GM19035 (cell line): ENCODE results near the gene SCUBE1.

Experiments used
- ATAC-seq: cut with Tn5 transposase; IDR thresholded peaks from one replicate; pipeline ENCODE4 v1.9.1; 2021; ENCODE audit not compliant: unreplicated experiment

The SCUBE1 gene

DNA sequence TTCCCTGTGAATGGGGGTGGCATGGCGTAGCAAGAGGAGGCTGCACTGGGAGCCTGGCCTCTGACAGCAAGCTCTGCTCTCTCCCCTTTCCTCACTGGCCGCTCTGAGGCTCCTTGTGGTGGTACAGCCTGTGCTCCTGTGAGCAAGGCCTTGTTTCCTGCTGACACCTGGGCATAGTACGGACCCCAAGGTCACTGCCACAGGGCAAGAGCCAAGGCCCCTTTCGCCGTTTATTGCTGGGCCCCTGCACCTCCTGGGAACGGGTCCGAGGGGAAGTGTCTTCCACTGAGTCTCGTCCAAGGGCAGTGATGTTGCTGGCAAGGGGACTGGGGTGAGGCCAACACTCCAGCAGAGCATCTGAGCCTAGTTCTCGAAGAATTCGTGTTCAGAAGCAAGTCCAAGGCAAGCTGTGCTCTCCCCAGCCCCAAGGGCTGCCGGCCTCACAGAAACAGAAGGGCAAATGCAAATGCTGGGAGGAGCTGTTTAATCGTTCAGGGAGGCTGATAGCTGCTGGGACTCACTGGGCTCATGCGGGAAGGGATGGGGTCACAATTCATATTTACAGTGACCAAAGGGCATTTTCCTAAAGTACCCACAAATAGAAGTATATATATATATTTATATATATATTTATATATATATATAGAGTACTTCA, 140.3 kb downstream of the SCUBE1 start:
- ATAC-seq, result no peak

DNA sequence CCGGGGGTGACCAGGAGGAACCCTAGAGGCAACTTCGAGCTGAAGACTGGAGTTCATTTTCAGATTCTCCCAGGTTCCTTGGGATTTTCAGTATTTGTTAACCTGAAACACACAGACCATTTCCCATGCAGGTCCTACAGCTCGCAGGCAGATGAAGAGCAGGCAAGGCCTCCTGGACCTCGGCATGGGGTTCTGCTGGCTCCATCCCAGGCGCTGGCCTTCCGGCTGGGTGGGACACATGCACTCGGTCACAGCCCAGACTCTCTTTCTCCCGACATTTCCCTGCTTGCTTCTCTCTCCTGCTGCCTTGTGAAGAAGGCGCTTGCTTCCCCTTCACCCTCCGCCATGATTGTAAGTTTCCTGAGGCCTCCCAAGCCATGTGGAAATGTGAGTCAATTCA, 140.8 kb downstream of the SCUBE1 start:
- ATAC-seq, result no peak

DNA sequence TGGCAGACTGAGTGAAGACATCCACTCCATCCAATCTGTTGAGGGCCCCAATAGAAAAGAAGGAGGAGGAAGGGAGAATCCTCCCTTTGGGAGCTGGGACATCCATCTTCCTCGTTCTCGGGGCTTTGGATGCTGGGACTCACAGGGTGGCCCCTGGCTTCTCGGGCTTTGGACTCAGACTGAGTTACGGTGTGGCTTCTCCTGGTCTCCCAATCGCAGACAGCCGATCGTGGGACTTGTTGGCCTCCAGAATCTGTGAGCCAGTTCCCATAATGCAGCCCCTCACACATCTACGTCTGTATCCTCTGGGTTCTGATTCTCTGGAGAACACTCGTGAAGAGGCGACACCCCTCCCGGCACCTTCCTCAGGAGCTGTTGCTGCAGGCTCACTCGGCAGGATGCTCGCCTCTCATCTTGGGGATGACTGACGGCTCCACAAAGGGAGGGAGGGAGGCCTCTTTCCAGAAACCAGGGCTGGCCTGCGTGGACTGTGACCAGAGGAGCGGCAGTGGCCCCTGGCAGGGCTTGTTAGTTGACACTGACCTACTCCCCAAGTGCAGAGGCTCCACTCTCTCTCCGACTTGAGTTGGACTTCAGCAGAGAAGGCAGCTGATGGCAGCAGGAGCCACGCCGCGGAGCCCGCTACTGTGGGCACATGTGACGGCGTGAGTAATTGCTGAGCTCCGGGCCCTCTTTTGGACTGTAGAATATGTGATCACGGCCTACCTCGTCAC, 141.5 kb downstream of the SCUBE1 start:
- no peak for ATAC-seq

DNA sequence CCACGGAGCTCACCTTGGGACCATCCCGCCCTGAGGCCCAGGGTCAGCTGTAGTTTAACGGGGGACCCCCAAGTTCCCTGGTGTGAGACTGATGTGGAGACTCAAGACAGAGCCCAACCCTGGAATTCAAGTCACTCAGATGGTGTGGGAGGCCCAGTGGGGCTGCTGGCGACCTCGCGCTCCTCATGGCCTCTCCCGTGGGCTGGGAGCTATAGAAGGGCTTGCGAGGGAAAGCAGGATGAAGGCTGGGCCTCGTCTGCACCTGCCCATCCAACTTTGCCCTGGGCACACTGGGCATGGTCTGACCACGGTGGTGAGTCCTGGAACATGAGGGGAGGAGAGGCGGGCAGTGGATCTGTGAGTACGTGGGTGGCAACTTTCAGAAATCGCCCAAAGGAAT, 142.6 kb downstream of the SCUBE1 start:
- ATAC-seq, result no peak

DNA sequence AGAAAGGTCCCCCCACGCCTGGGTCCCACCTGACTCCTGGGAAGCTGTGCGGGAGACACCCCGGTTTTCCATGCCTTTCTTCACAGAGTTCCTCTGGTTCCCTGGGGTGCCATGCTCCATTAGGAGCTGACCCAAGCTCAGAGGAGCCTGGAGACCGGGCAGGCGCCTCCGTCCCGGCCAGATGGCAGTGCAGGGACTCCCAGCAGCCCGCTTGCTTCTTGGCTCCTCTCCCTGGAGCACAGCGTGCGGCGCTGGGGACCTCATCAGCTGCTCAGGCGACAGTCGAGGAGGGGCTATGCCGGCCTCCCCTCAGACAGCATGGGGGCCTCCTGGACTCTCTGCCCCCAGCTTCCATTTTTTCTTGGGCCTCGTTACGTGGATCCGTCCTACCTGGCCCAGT, 143.1 kb downstream of the SCUBE1 start:
- no peak for ATAC-seq

DNA sequence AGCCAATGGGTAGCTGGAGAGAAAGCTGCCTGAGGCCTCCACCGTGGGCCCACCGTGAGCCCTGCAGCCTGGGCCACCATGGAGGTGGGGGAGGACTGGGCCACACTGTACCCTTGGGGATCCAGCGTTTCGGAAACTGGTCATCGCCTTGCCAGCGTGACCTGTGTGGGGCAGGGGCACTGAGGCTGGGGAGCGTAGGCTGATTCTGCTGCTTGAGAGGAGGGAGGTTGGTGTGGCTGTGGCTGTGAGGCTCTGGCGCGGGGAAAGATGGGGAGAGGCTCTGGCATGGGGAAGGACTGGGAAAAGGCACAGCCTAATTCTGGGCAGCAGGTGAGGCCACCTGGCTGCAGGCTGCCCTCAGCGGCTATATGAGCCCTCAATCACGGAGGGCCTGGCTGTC, 143.6 kb downstream of the SCUBE1 start:
- ATAC-seq, result no peak

DNA sequence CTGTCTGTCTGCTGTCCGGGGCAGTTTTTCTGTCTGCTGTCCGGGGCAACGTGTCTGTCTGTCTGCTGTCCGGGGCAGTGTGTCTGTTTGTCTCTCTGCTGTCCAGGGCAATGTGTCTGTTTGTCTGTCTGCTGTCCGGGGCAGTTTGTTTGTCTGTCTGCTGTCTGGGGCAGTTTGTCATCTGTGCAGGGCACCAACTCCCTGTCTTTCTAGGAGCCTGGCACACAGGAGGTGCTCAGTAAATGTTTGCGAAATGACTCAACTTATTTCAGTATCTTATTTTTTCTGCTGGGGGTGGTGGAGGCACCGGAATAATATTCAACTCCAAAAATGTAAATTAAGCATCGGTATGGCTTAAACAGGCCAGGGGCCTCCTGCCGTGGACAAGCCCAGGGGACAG, 144.2 kb downstream of the SCUBE1 start:
- ATAC-seq, result no peak

DNA sequence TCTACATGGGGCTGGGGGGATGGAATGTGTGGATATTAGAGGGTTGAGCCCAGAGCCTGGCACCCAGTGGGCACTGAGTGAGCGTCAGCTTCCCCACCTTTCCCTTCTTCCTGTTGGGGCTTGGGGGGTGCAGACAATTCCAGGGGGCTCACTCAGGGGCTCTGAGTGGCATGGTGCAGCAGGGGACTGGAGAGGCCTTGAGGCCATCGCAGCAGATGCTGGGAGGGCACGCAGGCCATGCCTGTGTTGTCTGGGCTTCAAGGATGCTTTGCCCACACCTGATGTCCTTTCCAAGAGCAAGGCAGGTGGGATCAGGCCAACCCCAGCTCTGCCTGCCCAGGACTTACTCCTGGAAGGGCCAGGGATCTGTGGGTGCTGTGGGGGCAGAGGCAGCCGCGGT, 145.0 kb downstream of the SCUBE1 start:
- no peak for ATAC-seq

DNA sequence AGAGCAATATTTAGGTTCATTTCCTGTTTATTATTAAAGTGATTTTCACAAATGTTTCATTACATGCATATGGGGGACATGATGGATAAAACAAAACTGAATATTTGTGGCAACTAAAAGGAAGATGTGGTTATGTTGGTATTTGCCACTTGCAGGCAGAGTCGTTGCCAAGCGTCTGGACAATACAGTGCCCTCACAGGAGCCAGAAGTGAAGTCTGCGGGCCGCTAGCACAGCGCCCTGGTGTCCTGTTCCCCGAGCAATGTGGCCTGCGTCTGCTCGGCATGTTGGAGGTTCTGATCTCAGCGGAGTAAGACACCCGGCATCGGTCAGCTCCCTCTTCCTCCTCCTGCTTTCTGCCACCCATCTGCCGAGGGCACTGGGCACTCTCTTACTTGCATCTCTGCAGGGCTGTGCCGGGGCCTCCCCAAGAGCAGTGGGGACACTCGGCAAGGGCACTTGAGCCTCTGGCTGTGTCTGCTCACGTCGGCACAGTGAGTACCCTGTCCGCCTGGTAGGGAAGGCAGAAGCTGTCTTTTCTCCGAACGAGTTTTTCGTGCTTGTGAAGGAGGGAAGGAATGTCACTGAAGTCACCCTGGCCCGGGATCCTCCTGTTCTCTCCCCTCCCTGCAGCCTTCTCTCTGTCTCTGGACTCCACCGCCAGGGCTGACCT, 145.8 kb downstream of the SCUBE1 start:
- no peak for ATAC-seq

DNA sequence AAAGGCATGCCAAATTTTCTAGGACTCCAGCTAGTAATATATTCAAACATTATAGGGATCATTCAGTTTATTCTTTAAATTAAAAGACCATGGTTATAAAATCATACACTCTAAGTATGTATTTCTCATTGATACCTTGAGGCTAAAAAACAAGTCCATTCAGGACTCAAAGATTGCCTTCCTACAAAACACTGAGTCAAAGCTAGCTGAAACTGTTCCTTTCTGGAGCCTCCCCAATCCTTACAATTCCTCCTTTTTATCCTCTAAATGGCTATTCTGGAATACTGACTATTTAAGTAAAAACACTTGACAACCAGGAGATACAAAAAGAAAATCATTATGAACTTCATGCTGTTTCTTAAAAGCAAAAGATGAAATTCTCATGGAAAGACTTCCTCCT, 151.3 kb downstream of the SCUBE1 start:
- ATAC-seq, result no peak

DNA sequence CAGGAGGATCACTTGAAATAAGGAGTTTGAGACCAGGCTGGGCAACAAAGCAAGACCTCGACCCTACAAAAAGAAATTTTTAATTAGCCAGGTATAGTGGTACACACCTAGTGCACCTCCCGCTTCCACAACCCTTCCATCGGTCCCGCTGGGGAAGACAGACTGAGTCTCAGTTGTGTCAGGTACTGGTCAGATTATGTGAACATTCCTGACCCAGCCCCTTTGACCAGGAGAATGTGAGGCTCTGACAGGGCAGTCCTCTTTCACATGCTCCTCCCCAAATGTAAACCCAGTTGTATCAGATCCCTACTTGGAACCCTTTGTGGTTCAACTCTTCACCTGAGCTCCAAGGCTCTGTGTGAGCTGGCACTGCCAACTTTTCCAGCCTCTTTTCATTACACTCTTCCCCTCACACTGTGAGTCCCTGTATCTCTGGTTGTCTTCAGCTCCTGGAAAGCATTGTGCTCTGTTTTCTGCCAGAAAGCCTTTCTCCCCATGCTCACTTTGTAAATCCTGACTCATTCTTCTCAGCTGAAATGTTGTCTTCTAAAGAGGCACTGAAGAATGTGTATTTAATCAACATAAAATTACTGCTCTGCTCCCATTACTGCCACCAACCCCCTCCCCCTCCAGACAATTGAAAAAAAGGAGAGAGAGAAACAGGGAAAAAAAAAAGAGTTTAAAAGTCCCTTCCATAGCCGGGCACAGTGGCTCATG, 154.2 kb downstream of the SCUBE1 start:
- ATAC-seq, result no peak

DNA sequence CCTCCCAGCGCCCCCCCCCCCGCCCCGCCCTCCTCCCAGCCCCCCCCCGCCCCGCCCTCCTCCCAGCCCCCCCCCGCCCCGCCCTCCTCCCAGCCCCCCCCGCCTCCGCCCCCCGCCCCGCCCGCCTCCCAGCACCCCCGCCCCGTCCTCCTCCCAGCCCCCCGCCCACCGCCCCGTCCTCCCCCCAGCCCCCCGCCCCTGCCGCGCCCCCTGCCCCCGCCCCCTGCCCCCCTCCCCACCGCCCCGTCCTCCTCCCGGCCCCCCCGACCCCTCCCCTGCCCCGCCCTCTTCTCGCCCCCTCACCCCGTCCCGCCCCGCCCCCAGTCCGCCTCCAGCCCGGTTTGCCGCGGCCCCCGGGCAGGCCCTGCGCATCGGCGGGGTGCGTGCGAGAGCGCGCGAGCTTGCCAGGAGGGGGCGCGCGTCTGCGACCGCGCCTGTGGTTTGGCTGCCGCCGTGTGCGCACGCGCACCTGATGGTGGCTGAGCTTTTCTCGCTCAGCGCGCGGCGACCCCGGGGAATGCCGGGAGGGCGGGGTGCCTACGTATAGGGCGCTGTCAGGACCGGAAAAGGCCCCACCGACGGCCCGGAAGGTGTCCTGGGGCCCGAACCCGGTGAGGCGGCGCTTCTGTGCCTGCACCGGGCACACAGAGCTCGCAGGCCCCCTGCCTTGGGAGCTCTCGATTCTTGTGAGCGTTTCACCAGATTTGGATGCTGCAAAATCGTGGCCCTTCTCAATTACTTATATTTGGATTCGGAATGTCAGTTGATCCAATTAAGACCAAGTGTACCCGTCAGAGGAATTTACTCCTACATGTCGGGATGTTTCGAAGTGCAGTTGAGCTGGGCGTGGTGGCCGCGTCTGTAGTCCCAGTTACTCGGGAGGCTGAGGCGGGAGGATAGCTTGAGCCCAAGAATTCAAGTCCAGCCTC, 155.7 kb downstream of the SCUBE1 start:
- ATAC-seq, result peak; percentile 80

DNA sequence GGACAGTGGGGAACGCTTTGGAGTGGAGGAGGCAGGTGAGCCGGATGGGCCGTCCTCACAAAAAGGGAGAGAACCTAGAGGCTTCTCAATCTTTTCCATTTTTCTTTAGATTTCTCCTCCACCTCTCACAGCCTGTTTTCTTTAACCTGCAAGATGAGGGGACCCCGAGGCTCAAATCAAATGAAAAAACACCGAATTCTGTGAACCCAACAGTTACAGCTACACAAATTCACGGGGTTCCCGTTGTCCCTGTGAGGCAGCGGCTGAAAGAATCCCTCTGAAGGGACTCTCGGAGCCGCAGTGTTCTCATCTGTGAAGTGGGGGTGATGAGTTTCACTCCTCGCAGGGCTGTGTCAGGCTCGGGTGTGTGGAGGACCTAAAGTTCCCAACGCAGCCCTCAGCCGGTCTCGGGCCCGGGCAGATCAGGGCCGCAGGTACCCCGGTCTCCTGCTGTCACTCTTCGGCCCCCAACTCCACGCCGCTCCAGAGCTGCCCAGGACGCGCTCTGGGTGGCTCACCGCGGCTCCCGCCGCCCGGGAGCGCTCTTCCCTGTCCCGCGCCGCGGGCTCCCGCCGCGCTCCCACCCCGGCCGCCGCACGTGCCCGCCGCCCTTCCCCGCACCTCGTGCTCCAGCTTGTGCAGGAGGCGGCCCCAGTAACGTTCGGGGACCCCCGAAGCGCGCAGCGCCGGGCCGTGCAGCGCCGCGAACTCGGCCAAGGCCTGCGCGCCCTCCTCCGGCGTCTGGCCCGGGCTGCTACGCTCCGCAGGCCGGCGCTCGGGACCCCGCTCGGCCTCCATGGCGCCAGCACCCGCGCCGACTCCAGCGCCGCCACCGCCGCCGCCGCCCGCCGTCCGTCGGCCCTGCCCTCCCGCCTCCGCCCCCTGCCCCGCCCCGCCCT, 156.7 kb downstream of the SCUBE1 start, which contains the start of gene TTLL12:
TTLL12 (minus strand) TSS at position 863 of the 899 bp plus-strand sequence; CDS start at position 798, 65 bp downstream.
- peak; percentile 59 for ATAC-seq

DNA sequence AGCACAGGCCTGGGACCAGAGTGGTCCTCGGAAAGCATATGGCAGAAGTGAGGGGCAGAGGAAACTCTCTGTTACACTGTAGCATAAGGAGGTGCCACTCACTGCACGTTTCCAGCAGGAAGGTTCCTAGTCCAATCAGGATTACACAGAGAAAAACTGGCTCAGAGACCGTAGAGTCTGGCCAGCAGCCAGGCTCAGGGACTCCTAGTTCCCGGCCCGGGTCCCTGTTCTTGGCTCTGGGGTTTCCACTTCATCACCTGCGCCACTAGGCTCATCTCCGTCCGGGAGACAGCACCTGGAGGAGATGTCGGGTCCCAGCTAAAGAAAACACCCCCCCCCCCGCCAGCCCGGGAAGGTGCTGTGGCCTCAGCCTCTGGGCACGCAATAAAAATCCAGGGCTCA, 157.3 kb downstream of the SCUBE1 start:
- no peak for ATAC-seq

DNA sequence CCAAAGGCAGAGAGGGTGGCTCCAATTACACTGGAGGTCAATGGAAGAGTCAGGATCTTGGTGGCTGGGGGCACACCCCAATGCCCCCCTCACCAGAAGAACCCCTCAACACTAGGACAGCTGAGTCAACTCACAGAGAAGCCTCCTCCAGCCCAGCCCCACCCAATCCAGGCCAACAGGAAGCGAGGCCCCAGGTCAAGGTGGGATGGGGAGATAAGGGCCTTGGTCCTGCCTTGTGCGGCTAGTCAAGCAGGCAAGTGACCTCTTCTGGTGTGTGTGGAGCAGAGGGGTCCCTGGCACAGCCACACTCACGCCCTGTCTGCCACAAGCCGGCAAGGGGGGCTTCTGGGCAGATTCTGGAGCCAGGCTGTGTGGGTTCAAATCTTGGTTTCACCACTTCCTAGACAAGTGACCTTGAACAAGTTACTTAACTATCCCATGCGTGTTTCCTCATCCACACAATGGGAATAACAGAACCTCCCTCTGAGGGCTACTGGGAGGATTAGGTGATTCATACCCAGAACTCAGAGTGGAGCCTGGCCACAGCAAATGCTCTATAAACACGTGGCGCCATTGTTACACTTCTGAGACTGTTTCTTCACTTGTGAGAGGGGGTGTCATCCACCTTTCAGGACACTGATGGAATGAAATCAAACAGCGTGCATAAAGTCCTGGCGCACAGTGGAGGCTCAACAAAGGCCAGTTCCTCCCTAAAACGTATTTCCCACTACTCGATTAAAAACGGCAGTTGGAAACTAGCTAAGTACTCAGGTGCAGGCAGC, 159.5 kb downstream of the SCUBE1 start:
- no peak for ATAC-seq

DNA sequence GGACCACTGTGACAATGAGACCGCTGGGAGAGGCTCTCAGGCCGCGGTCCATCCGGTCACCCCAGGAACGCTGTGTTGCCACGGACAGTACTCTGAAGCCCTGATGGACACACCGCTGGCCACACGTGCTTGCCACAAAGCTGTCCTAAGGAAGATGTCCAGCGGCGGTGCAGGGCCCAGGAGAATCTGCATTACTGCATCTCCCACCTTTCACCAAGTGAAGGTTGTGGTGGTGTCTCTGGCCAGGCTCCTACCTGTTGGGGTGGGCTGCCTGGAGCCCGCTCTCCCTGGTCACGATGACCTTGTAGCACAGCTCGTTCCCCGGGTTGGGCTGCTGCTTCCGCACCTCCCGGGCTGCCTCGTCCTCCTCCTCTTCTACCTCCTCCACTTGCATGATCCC, 160.4 kb downstream of the SCUBE1 start:
- no peak for ATAC-seq

DNA sequence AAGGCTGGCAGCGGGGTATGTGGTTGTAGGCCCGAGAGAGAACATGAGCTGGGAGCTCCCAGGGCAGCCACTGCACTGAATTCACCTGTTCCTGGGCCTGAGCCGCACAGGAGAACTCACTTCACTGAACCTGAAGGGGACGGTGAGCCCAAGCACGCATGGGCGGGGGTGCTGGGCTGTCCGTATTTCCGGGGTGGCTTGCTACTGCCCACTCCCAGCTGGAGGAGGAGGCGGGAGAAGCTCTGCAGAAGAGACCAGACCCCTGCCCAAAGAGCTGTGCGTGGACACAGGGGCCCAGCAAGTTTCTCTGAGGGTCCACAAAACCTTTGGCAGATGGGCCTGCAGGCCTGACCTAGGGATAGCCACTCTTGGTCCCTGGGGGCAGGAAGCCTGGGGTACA, 161.1 kb downstream of the SCUBE1 start:
- ATAC-seq, result no peak

DNA sequence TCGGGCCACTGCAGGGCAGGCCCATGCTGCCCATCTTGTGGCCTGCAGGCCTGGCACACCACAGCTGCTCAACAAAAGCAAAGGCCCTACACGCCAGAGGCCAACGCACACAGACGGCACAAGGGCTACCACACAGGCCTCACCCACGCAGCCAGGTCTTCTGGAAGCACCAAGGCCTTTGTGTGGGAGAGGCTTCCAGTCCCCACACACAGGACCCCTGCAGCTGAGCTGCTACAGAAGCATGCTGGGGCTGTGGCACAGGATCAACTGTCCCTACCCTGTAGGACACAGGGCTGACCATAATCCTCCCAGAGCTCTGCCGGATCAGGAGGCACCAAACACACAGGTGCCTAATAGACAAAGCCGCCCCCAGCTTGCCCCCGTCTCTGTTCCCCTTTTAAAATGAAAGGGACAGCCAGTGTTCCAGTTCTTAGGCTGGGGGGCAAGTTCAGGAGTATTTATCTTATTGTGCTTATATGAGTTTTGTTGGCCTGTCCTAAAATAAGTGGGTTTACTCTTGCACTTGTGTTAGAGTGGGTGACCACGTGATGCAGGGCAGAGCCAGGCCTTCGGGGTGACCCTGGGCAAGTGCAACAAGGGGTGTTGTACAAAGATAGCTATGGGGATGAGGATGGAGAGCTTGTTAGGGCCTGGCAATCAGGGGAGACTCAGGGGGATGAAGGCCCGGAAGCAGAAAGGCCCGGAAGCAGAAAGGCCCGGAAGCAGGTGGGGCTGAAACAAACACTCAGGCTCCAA, 161.7 kb downstream of the SCUBE1 start:
- no peak for ATAC-seq
